HL-60/S4 (cell line): ENCODE measurements around the gene SULT1E1.

ENCODE experiments used
- in situ Hi-C: fragments of 300-500 bp; cut with MboI; formaldehyde crosslinking; loops from 2 replicates; pipeline ENCODE4 v1.14.3; 2022; ENCODE audit warnings: low sequenced_read_pairs

The SULT1E1 gene

DNA sequence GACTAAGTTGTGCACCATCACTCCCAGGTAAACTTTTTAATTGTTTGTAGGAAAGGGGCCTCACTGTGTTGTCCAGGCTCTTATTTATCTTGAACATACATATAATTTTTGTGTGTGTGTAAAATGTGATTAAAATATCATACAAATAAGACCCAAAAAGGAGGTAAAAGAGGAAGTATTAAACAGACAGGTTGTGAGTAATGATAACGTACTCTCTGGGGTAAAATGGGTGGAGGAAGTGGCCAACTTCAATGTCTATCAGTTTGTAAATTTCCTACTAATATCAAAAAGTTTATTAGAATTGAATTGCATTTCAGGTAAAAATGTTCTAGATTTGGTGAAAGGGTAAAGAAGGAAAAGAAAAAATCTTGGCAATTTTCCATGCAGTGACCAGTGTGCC is 48.8 kb downstream of the SULT1E1 start:
- in situ Hi-C loops, result no loop called here

DNA sequence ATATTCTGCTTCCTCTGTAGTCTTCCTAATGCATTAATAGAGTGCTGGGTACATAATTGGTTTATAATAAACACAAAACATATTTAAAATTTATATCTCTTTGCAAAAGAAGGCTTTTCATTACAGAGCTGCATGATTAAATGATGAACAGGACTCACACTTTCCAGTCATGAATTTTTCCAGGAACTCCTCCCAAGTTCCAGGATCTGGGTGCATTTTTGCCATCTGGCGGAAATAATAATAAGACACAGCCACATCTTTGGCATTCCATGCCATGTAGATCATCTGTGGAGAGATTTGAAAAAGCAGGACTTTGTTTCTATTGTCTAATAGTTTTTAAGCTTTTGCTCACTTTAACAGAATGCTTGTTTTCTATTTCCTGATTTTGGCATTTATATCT is 59.3 kb downstream of the SULT1E1 start:
- in situ Hi-C loops, result no loop called here

DNA sequence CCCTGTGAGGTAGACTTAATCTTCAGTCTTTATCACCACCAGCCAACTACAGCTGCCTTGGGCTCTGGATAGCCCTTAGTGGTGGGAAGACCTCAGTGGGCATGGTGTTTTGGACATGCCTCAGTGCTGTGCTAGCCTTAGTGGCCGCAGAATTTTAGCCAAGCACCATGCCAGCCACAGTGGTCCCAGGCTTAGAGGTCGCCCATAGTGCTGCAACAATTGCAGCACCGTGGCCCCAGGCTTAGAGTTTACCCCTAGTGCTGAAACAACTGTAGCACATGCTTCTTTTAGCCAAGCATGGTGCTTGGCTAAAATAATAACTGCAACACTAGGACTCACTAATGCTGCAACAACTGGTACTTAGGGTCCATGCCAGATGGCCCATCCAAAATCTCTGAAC is 60.6 kb downstream of the SULT1E1 start:
- in situ Hi-C loops, result no loop called here

GRCh38 chr4:69793732-69794131 is 66.2 kb downstream of the SULT1E1 start:
- in situ Hi-C loops, result no loop called here
